ENCODE results near the gene LPP. TPM values are rescaled to one million over a fixed set of nuclear protein-coding genes. Genes with fewer than 3 reads are reported as not detected.

The LPP gene
- total and polyA plus RNA-seq, 9 of the 15 experiments (the other 6 are each of a cell fraction or from before 2014, with no cell fraction given): 0.07 to 0.18 TPM; not detected in 7

GRCh38 chr3:188890572-188891270 is 736.8 kb downstream of the LPP start:
- Histone ChIP-seq H3K9me3 (replicated peaks; ENCODE audit: control insufficient read depth, insufficient read depth, low read depth, low read length) (no peaks in the 10 kb centered on the region), H3K4me1 (replicated peaks in 1 of 2; ENCODE audit: control insufficient read depth in 2 of 2, insufficient read depth in 2 of 2, low read length in 2 of 2) (no peaks in the 10 kb centered on the region), H2AFZ (ENCODE audit: low read depth, low read length) (no peak overlapping the region), H3K79me2 (ENCODE audit: control insufficient read depth, insufficient read depth, low read length) (no peaks in the 10 kb centered on the region), H3K27me3 (ENCODE audit: control insufficient read depth in 2 of 2, insufficient read depth in 2 of 2, low read length in 2 of 2) (no peaks in the 10 kb centered on the region), H4K20me1 (replicated peaks; ENCODE audit: control insufficient read depth, insufficient read depth, low read length) (no peaks in the 10 kb centered on the region), H3K27ac (ENCODE audit: extremely low read depth, low read depth, low read length) (no peak overlapping the region), H3K36me3 (ENCODE audit: control insufficient read depth, insufficient read depth, low read length) (no peaks in the 10 kb centered on the region), H3K4me3 (no peak overlapping the region), H3K9me1 (ENCODE audit: control insufficient read depth, insufficient read depth, low read length) (no peaks in the 10 kb centered on the region), H3K9ac (ENCODE audit: insufficient read depth in 1 of 2, low read depth in 2 of 2, low read length in 2 of 2) (no peak overlapping the region), H3K4me2 (ENCODE audit: insufficient read depth, low read length) (no peak overlapping the region)
- FAIRE-seq (no peak), ATAC-seq (no peak), DNase-seq (ENCODE audit: extremely low read depth in 1 of 4, low spot score in 3 of 4) (no peak)
- in situ Hi-C loops (cut with MboI) (no loop called here), intact Hi-C loops (cut with micrococcal nuclease) (no loop called here)
- WGBS (ENCODE audit: insufficient coverage, low coverage, missing lambda C conversion rate): 0% methylated on average over 2 of the region's 2 CpGs
- ChIA-PET POLR2A (no interaction called here), CTCF (ENCODE audit: low intra/inter-chr PET ratio) (no interaction called here)
- BruUV-seq (replicated peaks): no TSS peak
- TF ChIP-seq BHLHE40 (IDR thresholded peaks at IDR 0.05; ENCODE audit: low read length): no peak
- no peak for TF ChIP-seq CCNT2 (IDR thresholded peaks at IDR 0.05; ENCODE audit: borderline replicate concordance, extremely low read depth, insufficient read length, low read depth, low read length)
- TF ChIP-seq TRIM24 (IDR thresholded peaks at IDR 0.05): no peak
- no peak for TF ChIP-seq TOE1 (IDR thresholded peaks at IDR 0.05; ENCODE audit: borderline replicate concordance)
- TF ChIP-seq TOE1 (CRISPR knock-in tag; IDR thresholded peaks at IDR 0.05; ENCODE audit: borderline replicate concordance, low read depth): no peak
- TF ChIP-seq EP400 (IDR thresholded peaks at IDR 0.05): no peak
- TF ChIP-seq ESRRB (CRISPR knock-in tag; IDR thresholded peaks at IDR 0.05; ENCODE audit: borderline replicate concordance): no peak
- no peak for TF ChIP-seq HNRNPK (IDR thresholded peaks at IDR 0.05; ENCODE audit: low read depth, low read length, poor library complexity, severe bottlenecking)
- TF ChIP-seq COPS2 (conservative IDR thresholded peaks at IDR 0.05): no peak
- no peak for TF ChIP-seq ZNF518B (CRISPR knock-in tag; IDR thresholded peaks at IDR 0.05)
- TF ChIP-seq NKRF (IDR thresholded peaks at IDR 0.05; ENCODE audit: borderline replicate concordance): no peak
- TF ChIP-seq KAT8 (IDR thresholded peaks at IDR 0.05; ENCODE audit: low read depth): no peak
- no peak for TF ChIP-seq DPF2 (IDR thresholded peaks at IDR 0.05)
- TF ChIP-seq MAFG (tag; conservative IDR thresholded peaks at IDR 0.05): no peak
- TF ChIP-seq RBM34 (IDR thresholded peaks at IDR 0.05; ENCODE audit: borderline replicate concordance, insufficient read depth, low read length): no peak
- no peak for TF ChIP-seq ELK1 (CRISPR knock-in tag; IDR thresholded peaks at IDR 0.05)
- TF ChIP-seq MAFK (IDR thresholded peaks at IDR 0.05; ENCODE audit: low read length): no peak

All from K562 (cell line).